Uterus (tissue), 4 donors: ENCODE data around the gene COQ6. TPM values are rescaled to one million over a fixed set of nuclear protein-coding genes. Genes with fewer than 3 reads are reported as not detected.
"Not testable (repeated sequence)": the region's sequence is repeated elsewhere in the genome, so short reads cannot be mapped to it uniquely, and the experiment has no call there.

ENCODE experiments used
- DNase-seq, 2 donors: peaks; one replicate each; pipeline ENCODE4 v3.0.0-alpha.2; 2019 to 2020
- H3K27ac ChIP-seq, 2 donors: fragments of 200-600 bp; sonication (generic); 1 replicate in 1 of 2; 2 replicates in 1 of 2; pipeline ENCODE4 v1.5.1; 2016 to 2018
- H3K27me3 ChIP-seq, 2 donors: fragments of 200-600 bp; sonication (generic); one replicate each; pipeline ENCODE4 v1.5.1; 2018 to 2019; ENCODE audit warnings: control low read depth in 1 of 2
- H3K36me3 ChIP-seq, 2 donors: fragments of 200-600 bp; sonication (generic); one replicate each; pipeline ENCODE4 v1.5.1; 2019; ENCODE audit warnings: control low read depth in 1 of 2
- H3K4me1 ChIP-seq, 2 donors: fragments of 200-600 bp; sonication (generic); one replicate each; pipeline ENCODE4 v1.5.1; 2018 to 2019; ENCODE audit warnings: control low read depth in 1 of 2
- H3K4me3 ChIP-seq, 2 donors: fragments of 200-600 bp; sonication (generic); 1 replicate in 1 of 2; 2 replicates in 1 of 2; pipeline ENCODE4 v1.5.1; 2018 to 2019; ENCODE audit warnings: mild to moderate bottlenecking in 1 of 2
- H3K9me3 ChIP-seq, 2 donors: fragments of 200-600 bp; sonication (generic); one replicate each; pipeline ENCODE4 v1.5.1; 2019; ENCODE audit warnings: control low read depth in 1 of 2
- CTCF ChIP-seq, 4 experiments: fragments of 200-600 bp in 2 of 4; fragments of 450-650 bp in 2 of 4; sonication (generic) in 2 of 4; IDR thresholded peaks; one replicate each; pipeline ENCODE4 v1.5.1; 2016 to 2019; ENCODE audit warnings: antibody characterized with exemption in 4 of 4, mild to moderate bottlenecking in 2 of 4, moderate library complexity in 1 of 4
- POLR2A ChIP-seq, 2 donors: fragments of 450-650 bp; IDR thresholded peaks; one replicate each; pipeline ENCODE4 v1.6.1; 2016; ENCODE audit warnings: antibody characterized with exemption in 2 of 2, mild to moderate bottlenecking in 1 of 2, moderate library complexity in 1 of 2
- intact Hi-C: fragments of 100-400 bp; cut with DNase I; formaldehyde crosslinking; loops from one replicate; pipeline ENCODE4 v1.15.1; 2023; ENCODE audit warnings: low total_unique reads
- total RNA-seq, 4 donors: library from RNA; depleted of rRNA in 3 of 4; stranded (reverse); fragments of >200 nt in 3 of 4; gene quantifications; one replicate each; pipeline versions ENCODE4 v1.1.0 to v1.2.4, GENCODE V29; 2014 to 2023
- donor health status: DM: yes; HTN: yes; CAD: no.

The COQ6 gene
- total RNA-seq, 4 donors from 2014 or later = 18.5 to 103 (median 30.0) TPM

GRCh38 chr14:73995977-73996378 is 45.9 kb downstream of the COQ6 start:
- H3K4me3 ChIP-seq = no peak overlapping the region
- no peaks in the 10 kb centered on the region for H3K9me3 ChIP-seq
- no peaks in the 10 kb centered on the region for H3K36me3 ChIP-seq
- no peak overlapping the region for H3K27ac ChIP-seq
- TF ChIP-seq CTCF (IDR thresholded peaks at IDR 0.05) (no peak), POLR2A (IDR thresholded peaks at IDR 0.05) (no peak)
- intact Hi-C loops = no loop called here
- H3K27me3 ChIP-seq = no peaks in the 10 kb centered on the region
- DNase-seq = no peak
- H3K4me1 ChIP-seq = no peaks in the 10 kb centered on the region

GRCh38 chr14:73996731-73997107 is 46.6 kb downstream of the COQ6 start:
- no peak for DNase-seq
- no peak for TF ChIP-seq CTCF (IDR thresholded peaks at IDR 0.05)
- TF ChIP-seq POLR2A (IDR thresholded peaks at IDR 0.05) = no peak
- intact Hi-C loops = no loop called here
- Histone ChIP-seq H3K36me3 (no peaks in the 10 kb centered on the region), H3K4me3 (no peak overlapping the region), H3K27me3 (no peaks in the 10 kb centered on the region), H3K27ac (no peak overlapping the region), H3K4me1 (no peaks in the 10 kb centered on the region), H3K9me3 (no peaks in the 10 kb centered on the region)

GRCh38 chr14:73997108-73997943 is 47.2 kb downstream of the COQ6 start:
- Histone ChIP-seq H3K27ac (no peak overlapping the region), H3K27me3 (no peaks in the 10 kb centered on the region), H3K36me3 (no peaks in the 10 kb centered on the region), H3K9me3 (no peaks in the 10 kb centered on the region), H3K4me1 (no peaks in the 10 kb centered on the region), H3K4me3 (no peak overlapping the region)
- intact Hi-C loops = no loop called here
- no peak for DNase-seq
- no peak for TF ChIP-seq POLR2A (IDR thresholded peaks at IDR 0.05)
- TF ChIP-seq CTCF (IDR thresholded peaks at IDR 0.05) = no peak

GRCh38 chr14:73997944-73998447 is 47.9 kb downstream of the COQ6 start:
- Histone ChIP-seq H3K27ac (no peak overlapping the region), H3K27me3 (no peaks in the 10 kb centered on the region), H3K36me3 (no peaks in the 10 kb centered on the region), H3K4me3 (no peak overlapping the region), H3K4me1 (no peaks in the 10 kb centered on the region), H3K9me3 (no peaks in the 10 kb centered on the region)
- no peak for DNase-seq
- intact Hi-C loops = no loop called here
- TF ChIP-seq POLR2A (IDR thresholded peaks at IDR 0.05) (no peak), CTCF (IDR thresholded peaks at IDR 0.05) (no peak)

DNA sequence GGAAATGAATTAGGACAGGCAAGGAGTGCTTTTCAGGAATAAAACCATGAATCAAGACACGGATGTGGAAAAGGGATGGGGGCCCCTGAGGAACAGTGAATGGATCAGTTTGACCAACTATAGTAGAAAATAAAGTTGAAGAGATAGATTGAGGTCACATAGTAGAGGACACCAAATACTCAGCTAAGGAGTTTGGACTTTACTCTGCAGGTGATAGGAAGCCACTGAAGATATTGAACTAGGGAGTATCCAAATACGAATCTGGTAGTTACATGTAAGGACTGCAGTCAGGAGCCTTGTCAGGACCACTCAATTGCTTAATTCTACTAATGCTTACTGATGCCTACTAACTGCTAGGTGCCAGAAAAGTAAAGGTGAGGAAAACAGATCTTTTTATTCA is 48.6 kb downstream of the COQ6 start:
- no peak overlapping the region for H3K4me3 ChIP-seq
- no peak for DNase-seq
- no peaks in the 10 kb centered on the region for H3K27me3 ChIP-seq
- H3K9me3 ChIP-seq = no peaks in the 10 kb centered on the region
- TF ChIP-seq CTCF (IDR thresholded peaks at IDR 0.05) (no peak), POLR2A (IDR thresholded peaks at IDR 0.05) (no peak)
- H3K4me1 ChIP-seq = no peaks in the 10 kb centered on the region
- no peak overlapping the region for H3K27ac ChIP-seq
- no peaks in the 10 kb centered on the region for H3K36me3 ChIP-seq
- intact Hi-C loops = no loop called here

DNA sequence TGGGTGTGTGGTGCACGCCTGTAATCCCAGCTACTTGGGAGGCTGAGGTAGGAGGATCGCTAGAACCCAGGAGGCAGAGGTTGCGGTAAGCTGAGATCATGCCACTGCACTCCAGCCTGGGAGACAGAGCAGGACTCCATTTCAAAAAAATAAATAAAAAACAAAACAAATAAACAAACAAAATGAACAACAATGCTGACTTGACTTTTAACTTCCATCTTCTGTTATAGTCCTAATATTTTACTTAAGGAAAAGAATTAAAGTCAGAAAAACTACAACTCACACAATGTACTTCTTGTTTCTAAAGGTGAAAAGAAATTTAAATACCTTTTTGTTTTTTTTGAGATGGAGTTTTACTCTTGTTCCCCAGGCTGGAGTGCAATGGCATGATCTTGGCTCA is 55.6 kb downstream of the COQ6 start:
- H3K27me3 ChIP-seq, intact Hi-C loops, H3K9me3 ChIP-seq, H3K4me3 ChIP-seq, H3K4me1 ChIP-seq, DNase-seq, H3K36me3 ChIP-seq, H3K27ac ChIP-seq: not testable (repeated sequence)
